ENCODE data around the gene RGMB. TPM values are rescaled to one million over a fixed set of nuclear protein-coding genes. Genes with fewer than 3 reads are reported as not detected.

Gene RGMB
- polyA plus RNA-seq, 1 donor (not counting 4 experiments of a cell fraction or from before 2014, with no cell fraction given) = 16.3 TPM

DNA sequence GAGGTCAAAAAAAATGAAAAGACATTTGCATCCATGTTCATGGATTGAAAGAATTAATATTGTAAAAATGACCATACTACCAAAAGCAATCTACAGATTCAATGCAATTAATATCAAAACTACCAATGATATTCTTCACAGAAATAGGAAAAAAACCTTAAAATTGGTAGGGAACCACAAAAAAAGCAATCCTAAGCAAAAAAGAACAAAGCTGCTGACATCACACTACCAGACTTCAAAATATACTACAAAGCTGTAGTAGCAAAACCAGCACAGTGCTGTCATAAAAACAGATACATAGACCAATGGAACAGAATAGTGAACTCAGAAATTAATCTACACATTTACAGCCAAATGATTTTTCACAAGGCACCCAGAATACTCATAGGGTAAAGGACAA is 34.3 kb downstream of the RGMB start:
- no peaks in the 10 kb centered on the region for H3K9me1 ChIP-seq (ENCODE audit: control insufficient read depth, extremely low read depth, insufficient read depth, low read length)
- H3K4me3 ChIP-seq (ENCODE audit: control insufficient read depth in 2 of 3, extremely low read depth in 1 of 3, insufficient read depth in 2 of 3, low read depth in 1 of 3, low read length in 3 of 3) = no peak overlapping the region
- H4K20me1 ChIP-seq (ENCODE audit: control insufficient read depth, extremely low read depth, insufficient read depth, low read length) = no peaks in the 10 kb centered on the region
- dilution Hi-C loops (cut with MboI; ENCODE audit: extremely low pct_ligation_motif_present, low sequenced_read_pairs) = no loop called here
- H3K36me3 ChIP-seq (ENCODE audit: control insufficient read depth in 2 of 2, extremely low read depth in 1 of 2, insufficient read depth in 2 of 2, low read length in 2 of 2) = no peaks in the 10 kb centered on the region
- H3K79me2 ChIP-seq (ENCODE audit: control insufficient read depth, insufficient read depth, low read length) = no peaks in the 10 kb centered on the region
- H3K4me1 ChIP-seq (ENCODE audit: control insufficient read depth, extremely low read depth, insufficient read depth, low read length) = peaks cover 2% of the 10 kb centered on the region
- FAIRE-seq (no peak), DNase-seq (ENCODE audit: low read depth, low spot score) (no peak)
- no peak overlapping the region for H3K4me2 ChIP-seq (ENCODE audit: control insufficient read depth, extremely low read depth, insufficient read depth, low read depth, low read length)
- no peaks in the 10 kb centered on the region for H3K27me3 ChIP-seq (ENCODE audit: control insufficient read depth, extremely low read depth, insufficient read depth, low read length)
- no peak overlapping the region for H3K27ac ChIP-seq (ENCODE audit: control insufficient read depth, insufficient read depth, low read length)
- H3K9ac ChIP-seq (ENCODE audit: control insufficient read depth, extremely low read depth, insufficient read depth, low read length) = no peak overlapping the region
- H2AFZ ChIP-seq (ENCODE audit: control insufficient read depth, low read length) = no peak overlapping the region
- TF ChIP-seq EZH2 (IDR thresholded peaks at IDR 0.05; ENCODE audit: low read length) = no peak
- TF ChIP-seq, protein P1, sequence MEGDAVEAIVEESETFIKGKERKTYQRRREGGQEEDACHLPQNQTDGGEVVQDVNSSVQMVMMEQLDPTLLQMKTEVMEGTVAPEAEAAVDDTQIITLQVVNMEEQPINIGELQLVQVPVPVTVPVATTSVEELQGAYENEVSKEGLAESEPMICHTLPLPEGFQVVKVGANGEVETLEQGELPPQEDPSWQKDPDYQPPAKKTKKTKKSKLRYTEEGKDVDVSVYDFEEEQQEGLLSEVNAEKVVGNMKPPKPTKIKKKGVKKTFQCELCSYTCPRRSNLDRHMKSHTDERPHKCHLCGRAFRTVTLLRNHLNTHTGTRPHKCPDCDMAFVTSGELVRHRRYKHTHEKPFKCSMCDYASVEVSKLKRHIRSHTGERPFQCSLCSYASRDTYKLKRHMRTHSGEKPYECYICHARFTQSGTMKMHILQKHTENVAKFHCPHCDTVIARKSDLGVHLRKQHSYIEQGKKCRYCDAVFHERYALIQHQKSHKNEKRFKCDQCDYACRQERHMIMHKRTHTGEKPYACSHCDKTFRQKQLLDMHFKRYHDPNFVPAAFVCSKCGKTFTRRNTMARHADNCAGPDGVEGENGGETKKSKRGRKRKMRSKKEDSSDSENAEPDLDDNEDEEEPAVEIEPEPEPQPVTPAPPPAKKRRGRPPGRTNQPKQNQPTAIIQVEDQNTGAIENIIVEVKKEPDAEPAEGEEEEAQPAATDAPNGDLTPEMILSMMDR (optimal IDR thresholded peaks at IDR 0.05 in 1 of 3, IDR thresholded peaks at IDR 0.05 in 1 of 3, conservative IDR thresholded peaks at IDR 0.05 in 1 of 3; ENCODE audit: extremely low read depth in 1 of 3, insufficient read depth in 2 of 3, low read length in 3 of 3) = no peak
- H3K9me3 ChIP-seq (ENCODE audit: control insufficient read depth, low read depth, low read length) = peaks cover 4% of the 10 kb centered on the region

DNA sequence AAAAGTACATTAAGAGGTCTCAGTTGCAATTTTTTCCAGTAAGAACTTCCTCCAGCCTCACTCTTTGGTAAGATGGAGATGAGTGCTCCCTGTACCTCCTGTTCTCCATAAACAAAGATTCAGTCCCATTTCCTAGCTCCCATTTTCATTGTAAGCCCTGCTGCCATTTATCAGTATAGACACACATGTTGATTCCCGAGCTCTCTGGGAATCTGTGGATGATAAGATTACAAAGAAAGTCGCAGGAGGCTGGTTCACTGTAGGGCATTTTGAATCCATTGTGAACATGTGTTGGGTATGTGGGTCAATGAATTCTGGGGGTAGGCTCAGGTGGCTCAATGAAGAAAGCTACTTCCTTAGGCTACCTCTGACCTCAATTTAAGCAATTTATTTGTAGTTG is 36.7 kb downstream of the RGMB start:
- dilution Hi-C loops (cut with MboI; ENCODE audit: extremely low pct_ligation_motif_present, low sequenced_read_pairs) = no loop called here
- Histone ChIP-seq H3K9ac (ENCODE audit: control insufficient read depth, extremely low read depth, insufficient read depth, low read length) (no peak overlapping the region), H3K4me1 (ENCODE audit: control insufficient read depth, extremely low read depth, insufficient read depth, low read length) (no peaks in the 10 kb centered on the region), H4K20me1 (ENCODE audit: control insufficient read depth, extremely low read depth, insufficient read depth, low read length) (no peaks in the 10 kb centered on the region), H3K27ac (ENCODE audit: control insufficient read depth, insufficient read depth, low read length) (no peak overlapping the region), H3K4me2 (ENCODE audit: control insufficient read depth, extremely low read depth, insufficient read depth, low read depth, low read length) (no peak overlapping the region), H2AFZ (ENCODE audit: control insufficient read depth, low read length) (no peak overlapping the region), H3K9me1 (ENCODE audit: control insufficient read depth, extremely low read depth, insufficient read depth, low read length) (no peaks in the 10 kb centered on the region), H3K4me3 (ENCODE audit: control insufficient read depth in 2 of 3, extremely low read depth in 1 of 3, insufficient read depth in 2 of 3, low read depth in 1 of 3, low read length in 3 of 3) (no peak overlapping the region), H3K9me3 (ENCODE audit: control insufficient read depth, low read depth, low read length) (peaks cover 4% of the 10 kb centered on the region), H3K36me3 (ENCODE audit: control insufficient read depth in 2 of 2, extremely low read depth in 1 of 2, insufficient read depth in 2 of 2, low read length in 2 of 2) (no peaks in the 10 kb centered on the region), H3K79me2 (ENCODE audit: control insufficient read depth, insufficient read depth, low read length) (no peaks in the 10 kb centered on the region), H3K27me3 (ENCODE audit: control insufficient read depth, extremely low read depth, insufficient read depth, low read length) (no peaks in the 10 kb centered on the region)
- DNase-seq (ENCODE audit: low read depth, low spot score) (no peak), FAIRE-seq (no peak)
- no peak for TF ChIP-seq EZH2 (IDR thresholded peaks at IDR 0.05; ENCODE audit: low read length)
- TF ChIP-seq, protein P1 (optimal IDR thresholded peaks at IDR 0.05 in 1 of 3, IDR thresholded peaks at IDR 0.05 in 1 of 3, conservative IDR thresholded peaks at IDR 0.05 in 1 of 3; ENCODE audit: extremely low read depth in 1 of 3, insufficient read depth in 2 of 3, low read length in 3 of 3) = no peak

All from keratinocyte (primary cell).